ENCODE data around the gene CALY. TPM values are rescaled to one million over a fixed set of nuclear protein-coding genes. Genes with fewer than 3 reads are reported as not detected.

The CALY gene
- total RNA-seq, 1 experiment from 2014 or later = not detected

GRCh38 chr10:133294189-133294588 lies 42.5 kb downstream of the CALY start:
- ChIA-PET CTCF (no interaction called here), POLR2A (ENCODE audit: low non-redundant PET) (no interaction called here)
- Histone ChIP-seq H3K4me3 (ENCODE audit: low read depth, low read length, poor library complexity, severe bottlenecking) (no peak overlapping the region), H3K27ac (ENCODE audit: low read depth, low read length, poor library complexity, severe bottlenecking) (no peak overlapping the region), H3K4me1 (ENCODE audit: insufficient read depth, low read length, poor library complexity, severe bottlenecking) (no peaks in the 10 kb centered on the region), H3K27me3 (replicated peaks; ENCODE audit: insufficient read depth, low read depth, low read length, poor library complexity) (no peaks in the 10 kb centered on the region), H3K36me3 (ENCODE audit: insufficient read depth, low read length, poor library complexity, severe bottlenecking) (peaks cover 56% of the 10 kb centered on the region), H3K9me3 (ENCODE audit: low read depth, low read length, poor library complexity, severe bottlenecking) (no peaks in the 10 kb centered on the region)
- no peak for DNase-seq (ENCODE audit: low spot score)
- no TSS peak for BruUV-seq (replicated peaks)
- TF ChIP-seq EZH2 (IDR thresholded peaks at IDR 0.05; ENCODE audit: borderline replicate concordance, low read depth, low read length, poor library complexity, severe bottlenecking) = no peak
- TF ChIP-seq, protein P1, sequence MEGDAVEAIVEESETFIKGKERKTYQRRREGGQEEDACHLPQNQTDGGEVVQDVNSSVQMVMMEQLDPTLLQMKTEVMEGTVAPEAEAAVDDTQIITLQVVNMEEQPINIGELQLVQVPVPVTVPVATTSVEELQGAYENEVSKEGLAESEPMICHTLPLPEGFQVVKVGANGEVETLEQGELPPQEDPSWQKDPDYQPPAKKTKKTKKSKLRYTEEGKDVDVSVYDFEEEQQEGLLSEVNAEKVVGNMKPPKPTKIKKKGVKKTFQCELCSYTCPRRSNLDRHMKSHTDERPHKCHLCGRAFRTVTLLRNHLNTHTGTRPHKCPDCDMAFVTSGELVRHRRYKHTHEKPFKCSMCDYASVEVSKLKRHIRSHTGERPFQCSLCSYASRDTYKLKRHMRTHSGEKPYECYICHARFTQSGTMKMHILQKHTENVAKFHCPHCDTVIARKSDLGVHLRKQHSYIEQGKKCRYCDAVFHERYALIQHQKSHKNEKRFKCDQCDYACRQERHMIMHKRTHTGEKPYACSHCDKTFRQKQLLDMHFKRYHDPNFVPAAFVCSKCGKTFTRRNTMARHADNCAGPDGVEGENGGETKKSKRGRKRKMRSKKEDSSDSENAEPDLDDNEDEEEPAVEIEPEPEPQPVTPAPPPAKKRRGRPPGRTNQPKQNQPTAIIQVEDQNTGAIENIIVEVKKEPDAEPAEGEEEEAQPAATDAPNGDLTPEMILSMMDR (conservative IDR thresholded peaks at IDR 0.05; ENCODE audit: low read depth, low read length) = no peak
- intact Hi-C loops (cut with micrococcal nuclease; ENCODE audit: unreplicated experiment) = no loop called here

- Histone ChIP-seq H3K27me3 (replicated peaks; ENCODE audit: insufficient read depth, low read depth, low read length, poor library complexity) (no peaks in the 10 kb centered on the region), H3K36me3 (ENCODE audit: insufficient read depth, low read length, poor library complexity, severe bottlenecking) (peaks cover 56% of the 10 kb centered on the region), H3K9me3 (ENCODE audit: low read depth, low read length, poor library complexity, severe bottlenecking) (no peaks in the 10 kb centered on the region), H3K4me3 (ENCODE audit: low read depth, low read length, poor library complexity, severe bottlenecking) (no peak overlapping the region), H3K4me1 (ENCODE audit: insufficient read depth, low read length, poor library complexity, severe bottlenecking) (no peaks in the 10 kb centered on the region), H3K27ac (ENCODE audit: low read depth, low read length, poor library complexity, severe bottlenecking) (no peak overlapping the region)
- intact Hi-C loops (cut with micrococcal nuclease; ENCODE audit: unreplicated experiment) = no loop called here
- no TSS peak for BruUV-seq (replicated peaks)
- no peak for TF ChIP-seq EZH2 (IDR thresholded peaks at IDR 0.05; ENCODE audit: borderline replicate concordance, low read depth, low read length, poor library complexity, severe bottlenecking)
- TF ChIP-seq, protein P1 (conservative IDR thresholded peaks at IDR 0.05; ENCODE audit: low read depth, low read length) = no peak
- ChIA-PET CTCF (no interaction called here), POLR2A (ENCODE audit: low non-redundant PET) (no interaction called here)
- DNase-seq (ENCODE audit: low spot score) = no peak
Measured at GRCh38 chr10:133293810-133294119, 42.9 kb downstream of the CALY start.

DNA sequence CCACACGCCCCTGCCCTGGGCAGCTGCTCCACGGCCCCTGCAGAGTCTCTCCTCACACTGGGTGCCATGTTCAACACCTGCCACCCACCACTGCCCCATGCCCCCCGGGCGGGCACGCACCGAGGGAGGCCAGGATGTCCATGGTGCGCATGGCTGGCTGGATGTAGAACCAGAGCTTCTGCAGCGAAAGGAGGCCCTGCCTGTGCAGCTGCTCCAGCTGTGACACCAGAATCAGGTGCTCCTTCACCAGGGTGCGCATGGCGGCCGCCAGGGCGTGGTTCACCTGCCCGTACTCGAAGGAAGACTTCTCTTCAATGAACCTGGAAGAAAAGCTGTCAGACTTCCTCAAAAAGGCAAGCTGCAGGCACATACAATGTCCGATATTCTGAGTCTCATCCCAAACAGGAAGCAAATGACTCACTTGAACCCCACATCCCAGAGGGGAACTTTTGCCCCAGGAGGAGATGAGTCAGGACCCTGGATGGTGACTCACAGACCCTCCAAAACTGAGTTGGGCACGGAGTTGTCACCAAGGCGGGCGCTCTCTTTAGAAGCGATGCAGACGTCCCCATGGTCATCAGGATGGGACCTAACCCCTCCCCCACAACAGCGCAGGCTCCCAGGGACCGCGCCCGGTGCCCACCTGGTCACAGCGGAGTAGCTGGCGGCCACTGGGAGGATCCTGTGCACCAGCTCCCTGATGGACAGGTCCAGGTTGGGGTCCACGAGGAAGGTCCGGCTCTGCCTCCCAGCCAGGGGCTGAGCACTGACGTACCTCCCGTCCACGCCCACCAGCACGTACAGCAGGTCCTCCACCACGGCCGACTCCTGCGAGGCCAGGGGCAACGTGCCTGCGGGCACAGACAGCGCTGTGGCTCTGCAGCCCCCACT lies 43.5 kb downstream of the CALY start:
- CTCF ChIA-PET = no interaction called here
- Histone ChIP-seq H3K27me3 (replicated peaks; ENCODE audit: insufficient read depth, low read depth, low read length, poor library complexity) (no peaks in the 10 kb centered on the region), H3K36me3 (ENCODE audit: insufficient read depth, low read length, poor library complexity, severe bottlenecking) (peaks cover 56% of the 10 kb centered on the region), H3K4me3 (ENCODE audit: low read depth, low read length, poor library complexity, severe bottlenecking) (no peak overlapping the region), H3K9me3 (ENCODE audit: low read depth, low read length, poor library complexity, severe bottlenecking) (no peaks in the 10 kb centered on the region), H3K27ac (ENCODE audit: low read depth, low read length, poor library complexity, severe bottlenecking) (no peak overlapping the region), H3K4me1 (ENCODE audit: insufficient read depth, low read length, poor library complexity, severe bottlenecking) (no peaks in the 10 kb centered on the region)
- no TSS peak for BruUV-seq (replicated peaks)
- TF ChIP-seq EZH2 (IDR thresholded peaks at IDR 0.05; ENCODE audit: borderline replicate concordance, low read depth, low read length, poor library complexity, severe bottlenecking) = no peak
- TF ChIP-seq, protein P1 (conservative IDR thresholded peaks at IDR 0.05; ENCODE audit: low read depth, low read length) = no peak
- POLR2A ChIA-PET (ENCODE audit: low non-redundant PET) = no interaction called here
- no peak for DNase-seq (ENCODE audit: low spot score)
- intact Hi-C loops (cut with micrococcal nuclease; ENCODE audit: unreplicated experiment) = no loop called here
